GM18519 (cell line): Measurements from ENCODE around the gene U2AF1L4.
"Not testable (repeated sequence)": the region's sequence is repeated elsewhere in the genome, so short reads cannot be mapped to it uniquely, and the experiment has no call there.

Source experiments
- ATAC-seq: cut with Tn5 transposase; IDR thresholded peaks from one replicate; pipeline ENCODE4 v1.9.1; 2021; ENCODE audit warnings: mild to moderate bottlenecking, moderate library complexity; ENCODE audit not compliant: unreplicated experiment, low FRiP score

Gene U2AF1L4

GRCh38 chr19:35729021-35729420 lies 16.2 kb downstream of the U2AF1L4 start:
- no peak for ATAC-seq

- ATAC-seq, result no peak
These were observed 17.1 kb downstream of the U2AF1L4 start for GRCh38 chr19:35727956-35728706.

- no peak for ATAC-seq
These were observed 17.9 kb downstream of the U2AF1L4 start for GRCh38 chr19:35727053-35727955.

GRCh38 chr19:35725216-35725861 lies 19.9 kb downstream of the U2AF1L4 start:
- ATAC-seq, result no peak

GRCh38 chr19:35724560-35724959 lies 20.7 kb downstream of the U2AF1L4 start:
- no peak for ATAC-seq

GRCh38 chr19:35724132-35724531 lies 21.1 kb downstream of the U2AF1L4 start:
- ATAC-seq, result not testable (repeated sequence)

GRCh38 chr19:35723671-35724070 lies 21.5 kb downstream of the U2AF1L4 start:
- ATAC-seq, result no peak

- ATAC-seq, result no peak
These were observed 22.3 kb downstream of the U2AF1L4 start for GRCh38 chr19:35722897-35723296.

GRCh38 chr19:35722461-35722860 lies 22.8 kb downstream of the U2AF1L4 start:
- no peak for ATAC-seq

- no peak for ATAC-seq
These were observed 23.8 kb downstream of the U2AF1L4 start for GRCh38 chr19:35721374-35721773.

- no peak for ATAC-seq
These were observed 24.6 kb downstream of the U2AF1L4 start for GRCh38 chr19:35720648-35721047.

- ATAC-seq, result no peak
These were observed 25.1 kb downstream of the U2AF1L4 start for GRCh38 chr19:35720163-35720524.

GRCh38 chr19:35719402-35720162 lies 25.6 kb downstream of the U2AF1L4 start:
- ATAC-seq, result no peak

GRCh38 chr19:35718345-35719041 lies 26.7 kb downstream of the U2AF1L4 start:
- ATAC-seq, result no peak

- ATAC-seq, result no peak
These were observed 27.4 kb downstream of the U2AF1L4 start, which contains the start of gene KMT2B for GRCh38 chr19:35717665-35718344. Gene KMT2B (plus strand): TSS chr19:35718003. CDS start chr19:35718019, 16 bp downstream.

- peak; percentile 44 for ATAC-seq
These were observed 28.2 kb downstream of the U2AF1L4 start for GRCh38 chr19:35716801-35717664.

- no peak for ATAC-seq
These were observed 29.0 kb downstream of the U2AF1L4 start for GRCh38 chr19:35715981-35716800.
